Immature natural killer cell (primary cell): Measurements from ENCODE around the gene PRPF4. TPM values are rescaled to one million over a fixed set of nuclear protein-coding genes. Genes with fewer than 3 reads are reported as not detected.

ENCODE experiments used
- DNase-seq, 3 donors: peaks; one replicate each; pipeline ENCODE4 v3.0.0; 2022; ENCODE audit warnings: mixed read lengths in 1 of 3
- H3K27ac Mint-ChIP-seq, 6 donors: one replicate each; pipeline ENCODE4 v1.8.0; 2020; ENCODE audit warnings: mixed read lengths in 6 of 6, mild to moderate bottlenecking in 5 of 6, inconsistent platforms in 4 of 6, moderate library complexity in 3 of 6
- H3K27me3 Mint-ChIP-seq, 3 donors: one replicate each; pipeline ENCODE4 v1.8.0; 2020 to 2021; ENCODE audit warnings: low read depth in 3 of 3, mild to moderate bottlenecking in 3 of 3, mixed read lengths in 3 of 3, moderate library complexity in 3 of 3, inconsistent platforms in 1 of 3
- H3K36me3 Mint-ChIP-seq, 3 donors: one replicate each; pipeline ENCODE4 v1.8.0; 2020; ENCODE audit warnings: mixed read lengths in 3 of 3, inconsistent platforms in 2 of 3, mild to moderate bottlenecking in 2 of 3
- H3K4me1 Mint-ChIP-seq, 2 donors: one replicate each; pipeline ENCODE4 v1.8.0; 2020; ENCODE audit warnings: inconsistent platforms in 2 of 2, mild to moderate bottlenecking in 2 of 2, mixed read lengths in 2 of 2, moderate library complexity in 1 of 2
- H3K4me3 Mint-ChIP-seq, 5 donors: one replicate each; pipeline ENCODE4 v1.8.0; 2020; ENCODE audit warnings: mild to moderate bottlenecking in 5 of 5, mixed read lengths in 5 of 5, inconsistent platforms in 3 of 5, moderate library complexity in 3 of 5
- H3K9me3 Mint-ChIP-seq, 6 donors: one replicate each; pipeline ENCODE4 v1.8.0; 2020; ENCODE audit warnings: mild to moderate bottlenecking in 6 of 6, mixed read lengths in 6 of 6, inconsistent platforms in 4 of 6, moderate library complexity in 3 of 6
- polyA plus RNA-seq, 3 donors: library from polyadenylated mRNA; unstranded; fragments of 300-500 nt; fragmentation: Illumina TruSeq; gene quantifications; one replicate each; pipeline ENCODE4 v1.2.3, GENCODE V29; 2021

Gene PRPF4
- polyA plus RNA-seq, 3 donors from 2014 or later = 17.7 to 25.6 (median 25.1) TPM

DNA sequence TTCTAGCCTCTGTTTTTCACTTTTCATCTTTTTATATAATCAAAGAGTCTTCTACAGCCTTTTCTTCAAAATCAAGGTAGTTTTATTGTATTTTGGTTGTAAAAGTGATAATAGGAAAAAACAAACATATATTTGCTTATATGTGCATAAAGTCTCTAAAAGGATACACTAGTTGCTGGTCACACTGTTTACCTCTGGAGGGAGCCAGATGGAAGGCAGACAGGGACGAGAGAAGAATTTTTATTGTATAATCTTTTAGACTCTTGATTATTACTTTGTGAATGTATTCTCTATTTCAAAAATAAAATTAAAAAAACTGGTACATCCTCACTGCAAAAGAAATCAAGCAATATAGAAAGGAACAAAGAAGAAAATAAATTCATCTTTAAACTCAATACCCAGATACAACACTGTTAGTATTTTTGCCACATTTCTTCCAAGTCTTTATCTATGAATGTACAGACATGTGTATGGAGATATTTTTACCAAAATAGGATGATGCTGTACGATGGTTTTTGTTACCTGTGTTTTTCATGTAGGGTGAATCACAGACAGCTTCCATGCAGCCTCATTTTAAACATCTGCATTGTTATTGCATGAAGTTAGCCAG lies 33.9 kb downstream of the PRPF4 start:
- H3K36me3 Mint-ChIP-seq = peaks cover 0 to 3% (median 0%) of the 10 kb centered on the region in 3 donors
- H3K4me1 Mint-ChIP-seq = no peaks in the 10 kb centered on the region
- DNase-seq = peak; percentile 15 to 38 (median 22)
- no peak overlapping the region for H3K4me3 Mint-ChIP-seq
- H3K27ac Mint-ChIP-seq = no peak overlapping the region
- peaks cover 0 to 9% (median 3%) of the 10 kb centered on the region in 3 donors for H3K27me3 Mint-ChIP-seq
- no peaks in the 10 kb centered on the region for H3K9me3 Mint-ChIP-seq

- Mint-ChIP-seq H3K4me3 (no peak overlapping the region), H3K27me3 (peaks cover 0 to 8% (median 3%) of the 10 kb centered on the region in 3 donors), H3K36me3 (peaks cover 0 to 3% (median 0%) of the 10 kb centered on the region in 3 donors), H3K27ac (no peak overlapping the region), H3K4me1 (no peaks in the 10 kb centered on the region), H3K9me3 (no peaks in the 10 kb centered on the region)
- DNase-seq = no peak
Measured at GRCh38 chr9:113310538-113310937, 35.1 kb downstream of the PRPF4 start.

DNA sequence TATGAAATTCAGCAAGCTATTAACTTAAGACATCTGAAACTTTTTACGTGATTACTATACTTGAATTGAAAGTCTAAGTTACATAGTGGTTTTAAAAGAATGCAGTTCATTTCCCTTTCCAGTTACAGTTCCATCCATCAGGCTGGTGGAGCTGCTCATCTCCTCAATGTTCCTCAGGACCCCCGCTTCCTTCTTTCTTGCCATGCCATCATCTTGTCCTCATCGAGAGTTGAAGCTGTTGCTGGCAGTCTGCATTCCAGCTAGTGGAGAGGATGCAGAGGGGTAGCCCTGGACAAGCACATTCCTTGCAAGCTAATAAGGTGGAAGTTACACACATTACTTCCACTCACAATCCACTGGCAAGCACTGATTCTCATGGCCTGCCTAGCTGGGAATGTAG lies 36.5 kb downstream of the PRPF4 start:
- H3K4me3 Mint-ChIP-seq = no peak overlapping the region
- peaks cover 0 to 7% (median 3%) of the 10 kb centered on the region in 3 donors for H3K27me3 Mint-ChIP-seq
- H3K27ac Mint-ChIP-seq = no peak overlapping the region
- H3K9me3 Mint-ChIP-seq = no peaks in the 10 kb centered on the region
- DNase-seq = no peak
- peaks cover 0 to 3% (median 0%) of the 10 kb centered on the region in 3 donors for H3K36me3 Mint-ChIP-seq
- H3K4me1 Mint-ChIP-seq = no peaks in the 10 kb centered on the region

GRCh38 chr9:113313261-113313660 lies 37.8 kb downstream of the PRPF4 start:
- Mint-ChIP-seq H3K4me3 (no peak overlapping the region), H3K27ac (no peak overlapping the region), H3K27me3 (peaks cover 0 to 4% (median 3%) of the 10 kb centered on the region in 3 donors), H3K36me3 (peaks cover 0 to 3% (median 0%) of the 10 kb centered on the region in 3 donors), H3K9me3 (no peaks in the 10 kb centered on the region), H3K4me1 (no peaks in the 10 kb centered on the region)
- DNase-seq = no peak

- Mint-ChIP-seq H3K4me3 (no peak overlapping the region), H3K36me3 (peaks cover 0 to 3% (median 0%) of the 10 kb centered on the region in 3 donors), H3K4me1 (no peaks in the 10 kb centered on the region), H3K27ac (no peak overlapping the region), H3K27me3 (peaks cover 0 to 4% (median 3%) of the 10 kb centered on the region in 3 donors), H3K9me3 (no peaks in the 10 kb centered on the region)
- no peak for DNase-seq
Measured at GRCh38 chr9:113315231-113315630, 39.8 kb downstream of the PRPF4 start.

GRCh38 chr9:113316030-113316429 lies 40.6 kb downstream of the PRPF4 start:
- H3K4me1 Mint-ChIP-seq = no peaks in the 10 kb centered on the region
- DNase-seq = no peak
- peaks cover 0 to 3% (median 0%) of the 10 kb centered on the region in 3 donors for H3K36me3 Mint-ChIP-seq
- H3K9me3 Mint-ChIP-seq = no peaks in the 10 kb centered on the region
- peaks cover 0 to 4% (median 3%) of the 10 kb centered on the region in 3 donors for H3K27me3 Mint-ChIP-seq
- no peak overlapping the region for H3K4me3 Mint-ChIP-seq
- H3K27ac Mint-ChIP-seq = no peak overlapping the region

- no peak for DNase-seq
- Mint-ChIP-seq H3K27ac (no peak overlapping the region), H3K4me1 (no peaks in the 10 kb centered on the region), H3K4me3 (no peak overlapping the region), H3K9me3 (no peaks in the 10 kb centered on the region), H3K27me3 (peaks cover 0 to 4% (median 3%) of the 10 kb centered on the region in 3 donors), H3K36me3 (peaks cover 0 to 3% (median 0%) of the 10 kb centered on the region in 3 donors)
Measured at GRCh38 chr9:113317777-113318176, 42.3 kb downstream of the PRPF4 start.

DNA sequence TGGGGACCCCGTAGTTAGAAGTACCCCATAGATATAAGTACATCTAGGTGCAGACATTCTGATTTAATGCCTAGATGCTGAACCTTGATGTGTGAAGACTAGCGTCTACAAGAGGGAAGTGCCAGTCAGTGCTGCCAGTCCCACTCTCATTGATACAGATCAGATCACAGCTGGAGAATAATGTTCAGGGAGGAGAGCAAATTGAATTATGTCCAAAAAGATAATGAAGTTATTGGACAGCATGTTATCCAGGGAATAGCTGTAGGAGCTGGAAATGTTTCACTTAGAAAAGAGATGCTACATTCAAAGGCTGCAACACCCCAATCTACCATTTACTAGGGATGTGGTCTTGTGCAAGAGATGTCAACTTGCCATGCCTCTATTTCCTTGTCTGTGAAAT lies 43.6 kb downstream of the PRPF4 start:
- H3K36me3 Mint-ChIP-seq = no peaks in the 10 kb centered on the region
- DNase-seq = no peak
- H3K9me3 Mint-ChIP-seq = no peaks in the 10 kb centered on the region
- H3K27ac Mint-ChIP-seq = no peak overlapping the region
- no peaks in the 10 kb centered on the region for H3K4me1 Mint-ChIP-seq
- no peak overlapping the region for H3K4me3 Mint-ChIP-seq
- H3K27me3 Mint-ChIP-seq = peaks cover 0 to 4% (median 0%) of the 10 kb centered on the region in 3 donors

- Mint-ChIP-seq H3K36me3 (no peaks in the 10 kb centered on the region), H3K27me3 (peaks cover 0 to 4% (median 0%) of the 10 kb centered on the region in 3 donors), H3K4me1 (no peaks in the 10 kb centered on the region), H3K27ac (no peak overlapping the region), H3K4me3 (no peak overlapping the region), H3K9me3 (no peaks in the 10 kb centered on the region)
- no peak for DNase-seq
Measured at GRCh38 chr9:113320051-113320450, 44.6 kb downstream of the PRPF4 start.

- no peak for DNase-seq
- no peak overlapping the region for H3K27ac Mint-ChIP-seq
- no peak overlapping the region for H3K4me3 Mint-ChIP-seq
- peaks cover 0 to 7% (median 2%) of the 10 kb centered on the region in 3 donors for H3K27me3 Mint-ChIP-seq
- H3K4me1 Mint-ChIP-seq = no peaks in the 10 kb centered on the region
- no peaks in the 10 kb centered on the region for H3K36me3 Mint-ChIP-seq
- no peaks in the 10 kb centered on the region for H3K9me3 Mint-ChIP-seq
Measured at GRCh38 chr9:113322671-113323070, 47.2 kb downstream of the PRPF4 start.

DNA sequence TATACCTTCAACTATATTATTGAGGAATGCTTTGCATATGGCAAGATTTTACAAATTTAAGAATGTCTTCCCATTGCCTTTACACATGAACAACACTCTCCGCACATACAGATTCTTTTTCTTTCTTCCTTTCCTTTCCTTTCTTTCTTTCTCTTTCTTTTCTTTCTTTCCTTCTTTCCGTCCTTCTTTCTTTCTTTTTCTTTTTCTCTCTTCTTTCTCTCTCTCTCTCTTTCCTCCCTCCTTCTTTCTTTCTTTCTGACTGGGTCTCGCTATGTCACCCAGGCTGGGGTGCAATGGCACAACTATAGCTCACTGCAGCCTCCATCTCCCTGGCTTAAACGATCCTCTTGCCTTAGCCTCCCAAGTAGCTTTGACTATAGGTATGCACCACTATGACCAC lies 50.8 kb downstream of the PRPF4 start:
- peak overlapping the region in 1 of 6 donors; percentile 41 for H3K27ac Mint-ChIP-seq
- no peak for DNase-seq
- no peaks in the 10 kb centered on the region for H3K9me3 Mint-ChIP-seq
- no peaks in the 10 kb centered on the region for H3K4me1 Mint-ChIP-seq
- H3K36me3 Mint-ChIP-seq = no peaks in the 10 kb centered on the region
- no peak overlapping the region for H3K4me3 Mint-ChIP-seq
- H3K27me3 Mint-ChIP-seq = peaks cover 0 to 7% (median 2%) of the 10 kb centered on the region in 3 donors

DNA sequence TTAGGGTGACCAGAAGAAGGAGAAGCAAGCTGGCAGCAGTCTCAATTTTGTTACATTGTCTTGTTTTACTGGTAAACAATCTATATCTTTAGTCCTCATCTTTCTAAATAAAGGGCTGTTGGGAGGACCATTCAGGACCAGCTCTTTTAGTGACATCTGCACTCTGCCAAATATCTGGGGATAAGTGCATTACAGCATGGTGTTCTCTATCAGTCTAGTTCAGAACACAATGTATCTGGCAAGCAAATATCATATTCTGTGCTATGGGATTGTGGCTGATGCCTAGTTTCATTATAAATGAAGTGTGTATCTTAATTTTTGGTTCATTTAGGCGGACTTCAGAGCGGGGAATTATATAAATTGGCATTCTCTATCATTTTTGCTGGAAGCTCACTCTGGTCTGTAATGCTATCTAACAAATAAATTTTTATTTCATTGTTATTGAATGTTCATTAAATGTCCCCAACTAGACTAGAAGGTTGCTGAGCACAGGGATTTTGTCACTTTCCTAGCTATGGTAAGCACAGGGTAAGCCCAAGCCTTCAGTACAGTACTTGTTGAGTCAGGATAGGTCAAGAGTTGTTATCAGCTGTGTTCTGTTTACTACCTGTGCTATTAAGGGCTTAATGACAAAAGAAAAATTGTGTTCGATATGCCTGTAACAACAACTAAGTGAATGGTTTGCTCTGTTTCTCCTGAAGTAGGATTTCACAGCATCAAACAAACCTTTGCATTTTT lies 52.8 kb downstream of the PRPF4 start:
- no peak overlapping the region for H3K27ac Mint-ChIP-seq

GRCh38 chr9:113331780-113332179 lies 56.3 kb downstream of the PRPF4 start:
- no peak overlapping the region for H3K4me3 Mint-ChIP-seq
- peaks cover 0 to 4% (median 0%) of the 10 kb centered on the region in 3 donors for H3K27me3 Mint-ChIP-seq
- H3K27ac Mint-ChIP-seq = no peak overlapping the region
- H3K4me1 Mint-ChIP-seq = no peaks in the 10 kb centered on the region
- DNase-seq = no peak
- no peaks in the 10 kb centered on the region for H3K36me3 Mint-ChIP-seq
- H3K9me3 Mint-ChIP-seq = no peaks in the 10 kb centered on the region

More for the DNA sequence above, 52.8 kb downstream of the PRPF4 start:
- no peaks in the 10 kb centered on the region for H3K36me3 Mint-ChIP-seq
- H3K4me3 Mint-ChIP-seq = no peak overlapping the region
- no peaks in the 10 kb centered on the region for H3K9me3 Mint-ChIP-seq
- peaks cover 0 to 4% (median 2%) of the 10 kb centered on the region in 3 donors for H3K27me3 Mint-ChIP-seq
- DNase-seq = no peak
- no peaks in the 10 kb centered on the region for H3K4me1 Mint-ChIP-seq

DNA sequence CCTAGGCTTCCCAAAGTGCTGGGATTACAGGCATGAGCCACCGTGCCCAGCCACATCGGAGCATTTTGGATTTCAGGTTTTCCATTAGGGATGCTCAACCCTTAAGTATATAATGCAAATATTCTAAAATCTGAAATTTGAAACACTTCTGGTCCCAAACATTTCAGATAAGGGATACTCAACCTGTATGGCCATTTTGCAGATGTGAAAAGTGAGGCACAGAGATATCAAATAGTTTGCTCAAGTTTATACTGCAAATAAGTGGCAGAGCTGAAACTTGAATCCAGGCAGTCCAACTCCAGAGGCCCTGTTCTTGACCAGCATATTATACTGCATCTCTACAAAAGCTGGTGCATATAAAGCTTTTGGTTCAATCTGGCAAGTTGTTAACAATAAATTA lies 62.3 kb downstream of the PRPF4 start:
- H3K36me3 Mint-ChIP-seq = no peaks in the 10 kb centered on the region
- no peak for DNase-seq
- H3K9me3 Mint-ChIP-seq = no peaks in the 10 kb centered on the region
- no peak overlapping the region for H3K27ac Mint-ChIP-seq
- H3K4me3 Mint-ChIP-seq = no peak overlapping the region
- peaks cover 5 to 10% (median 7%) of the 10 kb centered on the region in 3 donors for H3K27me3 Mint-ChIP-seq
- peaks cover 11 to 15% of the 10 kb centered on the region in 2 donors for H3K4me1 Mint-ChIP-seq
